Mesenchymal stem cell (in vitro differentiated cells and primary cell): ENCODE data around the gene PYGO2.
A peak's percentile ranks its signal among the peaks of the same experiment; 100 is the strongest.

Experiments
- DNase-seq: peaks from one replicate; pipeline ENCODE4 v3.0.0-alpha.2; 2013
- H2AFZ ChIP-seq: one replicate; pipeline ENCODE4 v1.6.1; 2013; ENCODE audit warnings: low read depth, mild to moderate bottlenecking, control low read depth, inconsistent platforms, low read length, moderate library complexity
- H2AK5ac ChIP-seq: 2 replicates; pipeline ENCODE4 v1.6.1; 2013; ENCODE audit warnings: low read length, moderate library complexity, mild to moderate bottlenecking, inconsistent platforms; ENCODE audit not compliant: severe bottlenecking
- H2BK120ac ChIP-seq: one replicate; pipeline ENCODE4 v1.6.1; 2013; ENCODE audit warnings: low read depth, mild to moderate bottlenecking, inconsistent platforms, low read length, moderate library complexity
- H2BK12ac ChIP-seq, 2 experiments: one replicate each; pipeline ENCODE4 v1.6.1; 2013; ENCODE audit warnings: inconsistent platforms in 2 of 2, low read length in 2 of 2, mild to moderate bottlenecking in 2 of 2, moderate library complexity in 2 of 2, control low read depth in 1 of 2
- H2BK15ac ChIP-seq: one replicate; pipeline ENCODE4 v1.6.1; 2013; ENCODE audit warnings: mild to moderate bottlenecking, low read depth, inconsistent platforms; ENCODE audit not compliant: poor library complexity, severe bottlenecking
- H2BK5ac ChIP-seq: 2 replicates; pipeline ENCODE4 v1.6.1; 2013; ENCODE audit warnings: low read depth, mild to moderate bottlenecking, low read length, control low read depth, inconsistent platforms; ENCODE audit not compliant: poor library complexity, severe bottlenecking
- H3K14ac ChIP-seq, 2 experiments: one replicate each; pipeline ENCODE4 v1.6.1; 2013; ENCODE audit warnings: inconsistent platforms in 2 of 2, low read length in 2 of 2, control low read depth in 1 of 2, mild to moderate bottlenecking in 1 of 2, moderate library complexity in 1 of 2
- H3K18ac ChIP-seq, 2 experiments: one replicate each; pipeline ENCODE4 v1.6.1; 2013; ENCODE audit warnings: inconsistent platforms in 2 of 2, low read length in 2 of 2, control low read depth in 1 of 2, low read depth in 1 of 2, mild to moderate bottlenecking in 1 of 2
- H3K23ac ChIP-seq, 2 experiments: one replicate each; pipeline ENCODE4 v1.6.1; 2013; ENCODE audit warnings: inconsistent platforms in 2 of 2, low read length in 2 of 2, mild to moderate bottlenecking in 2 of 2, moderate library complexity in 2 of 2, control low read depth in 1 of 2
- H3K27ac ChIP-seq: 2 replicates; pipeline ENCODE4 v1.5.1; 2013; ENCODE audit warnings: mild to moderate bottlenecking, moderate library complexity, low read length, control low read depth, inconsistent platforms; ENCODE audit not compliant: poor library complexity, severe bottlenecking
- H3K27me3 ChIP-seq, 2 experiments: 2 replicates each; pipeline versions ENCODE4 v1.6.1 to v1.7.0; 2013; ENCODE audit warnings: low read length in 2 of 2, mild to moderate bottlenecking in 2 of 2, moderate library complexity in 2 of 2, control low read depth in 1 of 2, inconsistent platforms in 1 of 2; ENCODE audit not compliant: control insufficient read depth in 1 of 2, insufficient read depth in 1 of 2
- H3K36me3 ChIP-seq, 2 experiments: 2 replicates each; pipeline versions ENCODE4 v1.6.1 to v1.7.0; 2013; ENCODE audit warnings: low read length in 2 of 2, control low read depth in 1 of 2, inconsistent platforms in 1 of 2, low read depth in 1 of 2, mild to moderate bottlenecking in 1 of 2; ENCODE audit not compliant: insufficient read depth in 2 of 2, control insufficient read depth in 1 of 2
- H3K4ac ChIP-seq, 2 experiments: one replicate each; pipeline ENCODE4 v1.6.1; 2013; ENCODE audit warnings: inconsistent platforms in 2 of 2, low read length in 2 of 2, mild to moderate bottlenecking in 2 of 2, moderate library complexity in 2 of 2, control low read depth in 1 of 2, low read depth in 1 of 2
- H3K4me1 ChIP-seq: 2 replicates; pipeline ENCODE4 v1.6.1; 2013; ENCODE audit warnings: low read depth, low read length, control low read depth; ENCODE audit not compliant: control insufficient read depth, insufficient read depth
- H3K4me2 ChIP-seq: 2 replicates; pipeline ENCODE4 v1.6.1; 2013; ENCODE audit warnings: low read length, mild to moderate bottlenecking, inconsistent platforms; ENCODE audit not compliant: poor library complexity, severe bottlenecking
- H3K4me3 ChIP-seq, 2 experiments: 2 replicates each; pipeline versions ENCODE4 v1.5.1 to v1.7.0; 2013; ENCODE audit warnings: low read length in 2 of 2, mild to moderate bottlenecking in 2 of 2, control low read depth in 1 of 2, low read depth in 1 of 2; ENCODE audit not compliant: insufficient read depth in 1 of 2
- H3K79me1 ChIP-seq: replicated peaks from 2 replicates; pipeline ENCODE4 v1.6.1; 2013; ENCODE audit warnings: mild to moderate bottlenecking, control low read depth, low read length, inconsistent platforms; ENCODE audit not compliant: poor library complexity, severe bottlenecking
- H3K9ac ChIP-seq: 2 replicates; pipeline ENCODE4 v1.7.0; 2013; ENCODE audit warnings: mild to moderate bottlenecking, low read length, moderate library complexity
- H3K9me3 ChIP-seq: 2 replicates; pipeline ENCODE4 v1.7.0; 2013; ENCODE audit warnings: mild to moderate bottlenecking, low read length; ENCODE audit not compliant: control insufficient read depth
- H4K8ac ChIP-seq: one replicate; pipeline ENCODE4 v1.6.1; 2013; ENCODE audit warnings: inconsistent platforms, mild to moderate bottlenecking, low read length, moderate library complexity
- H4K91ac ChIP-seq: one replicate; pipeline ENCODE4 v1.6.1; 2013; ENCODE audit warnings: mild to moderate bottlenecking, low read length, inconsistent platforms
- WGBS: methylation state at CpG from one replicate; pipeline ENCODE4 v1.1.7; 2013; ENCODE audit warnings: mixed read lengths; 5-methylcytosine and 5-hydroxymethylcytosine counted together

PYGO2 gene

GRCh38 chr1:154960446-154961136 is 991 bp downstream of the PYGO2 start:
- H4K8ac ChIP-seq: no peak overlapping the region
- H2BK15ac ChIP-seq: no peak overlapping the region
- H3K4me1 ChIP-seq: peaks cover 22% of the 10 kb centered on the region
- no peak overlapping the region for H2AFZ ChIP-seq
- H3K4me2 ChIP-seq: peak overlapping the region; percentile 80
- H2BK12ac ChIP-seq: peak overlapping the region in 1 of 2 experiments; percentile 43
- peak overlapping the region in 1 of 2 experiments; percentile 94 for H3K4me3 ChIP-seq
- no peak overlapping the region for H2BK5ac ChIP-seq
- WGBS: 79% methylated on average over 9 of the region's 10 CpGs
- H3K27ac ChIP-seq: peak overlapping the region; percentile 31
- H3K27me3 ChIP-seq: no peaks in the 10 kb centered on the region
- H3K18ac ChIP-seq: no peak overlapping the region
- H2BK120ac ChIP-seq: no peak overlapping the region
- no peak overlapping the region for H3K14ac ChIP-seq
- peak overlapping the region in 1 of 2 experiments; percentile 56 for H3K4ac ChIP-seq
- no peaks in the 10 kb centered on the region for H3K9me3 ChIP-seq
- H2AK5ac ChIP-seq: no peak overlapping the region
- peak overlapping the region; percentile 96 for H3K9ac ChIP-seq
- DNase-seq: no peak
- H3K79me1 ChIP-seq: peaks cover 20% of the 10 kb centered on the region
- H3K36me3 ChIP-seq: peaks cover 48 to 50% of the 10 kb centered on the region in 2 experiments
- H4K91ac ChIP-seq: no peak overlapping the region
- no peak overlapping the region for H3K23ac ChIP-seq

DNA sequence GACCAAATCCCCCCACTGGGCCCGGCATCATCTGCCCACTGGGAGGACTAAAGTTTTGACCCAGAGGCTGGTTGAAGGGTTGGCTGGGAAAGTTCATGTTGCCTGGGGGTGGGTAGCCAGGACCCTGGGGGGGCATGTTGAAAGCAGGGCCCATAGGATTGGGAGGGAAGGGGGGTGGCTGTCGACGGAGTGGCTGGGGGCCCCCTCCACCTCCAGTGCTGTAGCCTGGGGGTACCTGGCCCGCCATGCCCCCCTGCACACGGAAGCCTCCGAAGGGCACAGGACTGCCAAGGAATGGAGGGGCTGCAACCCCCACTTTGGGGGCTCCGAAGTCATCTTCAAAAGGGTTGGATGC is 2.2 kb downstream of the PYGO2 start:
- no peak overlapping the region for H3K23ac ChIP-seq
- no peaks in the 10 kb centered on the region for H3K9me3 ChIP-seq
- H2BK12ac ChIP-seq: no peak overlapping the region
- H2AK5ac ChIP-seq: no peak overlapping the region
- no peak for DNase-seq
- H3K27me3 ChIP-seq: no peaks in the 10 kb centered on the region
- 97% methylated on average over 6 of the region's 7 CpGs for WGBS
- no peak overlapping the region for H2BK15ac ChIP-seq
- no peak overlapping the region for H2AFZ ChIP-seq
- H3K4me2 ChIP-seq: no peak overlapping the region
- no peak overlapping the region for H3K14ac ChIP-seq
- no peak overlapping the region for H3K27ac ChIP-seq
- H4K8ac ChIP-seq: no peak overlapping the region
- H2BK120ac ChIP-seq: no peak overlapping the region
- H3K18ac ChIP-seq: no peak overlapping the region
- peaks cover 37 to 40% of the 10 kb centered on the region in 2 experiments for H3K36me3 ChIP-seq
- H3K4me1 ChIP-seq: peaks cover 25% of the 10 kb centered on the region
- no peak overlapping the region for H2BK5ac ChIP-seq
- no peak overlapping the region for H3K4ac ChIP-seq
- peaks cover 27% of the 10 kb centered on the region for H3K79me1 ChIP-seq
- no peak overlapping the region for H4K91ac ChIP-seq
- H3K4me3 ChIP-seq: no peak overlapping the region
- no peak overlapping the region for H3K9ac ChIP-seq

DNA sequence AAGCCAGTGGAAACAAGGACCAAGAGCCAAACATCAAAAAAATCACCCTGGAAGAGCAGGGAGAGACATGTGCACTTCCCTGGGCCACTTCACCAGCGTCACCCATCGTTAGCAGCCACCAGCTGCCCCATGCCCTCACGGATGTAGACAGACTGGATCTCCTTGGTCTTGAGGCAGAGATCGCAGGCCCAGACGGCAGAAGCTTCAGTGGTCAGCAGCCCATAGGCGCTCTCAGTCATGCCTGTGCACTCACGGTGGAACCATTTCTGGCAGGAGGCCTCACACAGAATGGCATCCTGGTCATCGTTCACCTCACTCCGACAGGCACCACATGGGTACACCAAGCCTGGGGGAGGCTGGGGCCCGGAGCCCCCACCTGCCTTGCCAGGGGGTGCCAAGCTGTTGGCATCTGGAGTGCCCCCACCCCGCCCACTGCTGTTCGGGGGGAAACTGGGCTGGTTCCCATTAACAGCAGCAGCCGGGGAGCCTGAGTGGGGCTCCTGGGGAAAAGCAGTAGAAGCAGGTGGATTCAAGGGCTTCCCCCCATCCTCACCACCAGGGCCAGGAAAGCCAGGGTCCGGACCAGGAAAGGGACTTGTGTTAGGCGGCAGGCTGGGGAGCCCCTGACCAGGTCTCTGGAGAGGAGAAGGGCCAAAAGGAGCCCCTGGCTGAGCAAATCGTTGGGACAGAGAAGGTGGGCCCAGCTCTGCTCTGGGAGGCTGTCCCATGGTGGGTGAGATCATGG is 2.7 kb downstream of the PYGO2 start:
- no peak for DNase-seq
- Histone ChIP-seq H2AFZ (no peak overlapping the region), H3K27me3 (no peaks in the 10 kb centered on the region), H3K4me1 (peaks cover 25% of the 10 kb centered on the region), H2AK5ac (no peak overlapping the region), H2BK5ac (no peak overlapping the region), H3K18ac (no peak overlapping the region), H3K4me3 (no peak overlapping the region), H3K4ac (no peak overlapping the region), H4K91ac (no peak overlapping the region), H3K9me3 (no peaks in the 10 kb centered on the region), H2BK15ac (no peak overlapping the region), H3K36me3 (peaks cover 31 to 34% of the 10 kb centered on the region in 2 experiments), H4K8ac (no peak overlapping the region), H3K14ac (no peak overlapping the region), H3K79me1 (peaks cover 32% of the 10 kb centered on the region), H2BK12ac (no peak overlapping the region), H3K9ac (peak overlapping the region; percentile 8), H2BK120ac (no peak overlapping the region), H3K27ac (no peak overlapping the region), H3K23ac (no peak overlapping the region), H3K4me2 (no peak overlapping the region)
- 97% methylated on average over 15 of the region's 16 CpGs for WGBS

GRCh38 chr1:154958036-154958435 is 3.5 kb downstream of the PYGO2 start:
- Histone ChIP-seq H4K8ac (no peak overlapping the region), H3K23ac (no peak overlapping the region), H4K91ac (no peak overlapping the region), H2AK5ac (no peak overlapping the region), H2BK5ac (no peak overlapping the region), H3K4me1 (peaks cover 28% of the 10 kb centered on the region), H3K18ac (no peak overlapping the region), H3K4me2 (no peak overlapping the region), H3K36me3 (peaks cover 23 to 26% of the 10 kb centered on the region in 2 experiments), H2BK120ac (no peak overlapping the region), H3K4ac (no peak overlapping the region), H3K14ac (no peak overlapping the region), H3K27me3 (no peaks in the 10 kb centered on the region), H2AFZ (no peak overlapping the region), H2BK12ac (no peak overlapping the region), H3K9me3 (no peaks in the 10 kb centered on the region), H3K9ac (peak overlapping the region; percentile 97), H2BK15ac (no peak overlapping the region), H3K79me1 (peaks cover 39% of the 10 kb centered on the region), H3K4me3 (no peak overlapping the region), H3K27ac (no peak overlapping the region)
- DNase-seq: no peak
- no CpG with 5 or more reads among the region's 2 CpGs for WGBS
